Esophagus muscularis mucosa (tissue), 4 donors: ENCODE data around the gene COQ10A. TPM values are rescaled to one million over a fixed set of nuclear protein-coding genes. Genes with fewer than 3 reads are reported as not detected.
A peak's percentile ranks its signal among the peaks of the same experiment; 100 is the strongest.

Experiments
- DNase-seq: peaks from one replicate; pipeline ENCODE4 v3.0.0-alpha.2; 2017; ENCODE audit errors: extremely low spot score
- H3K27ac ChIP-seq, 4 donors: fragments of 200-600 bp; sonication (generic); replicated peaks in 1 of 4; 1 replicate in 3 of 4; 2 replicates in 1 of 4; pipeline ENCODE4 v1.5.1; 2016 to 2019; ENCODE audit warnings: mild to moderate bottlenecking in 1 of 4
- H3K27me3 ChIP-seq, 4 donors: fragments of 200-600 bp; sonication (generic); one replicate each; pipeline versions ENCODE4 v1.5.1 to v1.6.0; 2016 to 2019
- H3K36me3 ChIP-seq, 4 donors: fragments of 200-600 bp; sonication (generic); one replicate each; pipeline ENCODE4 v1.5.1; 2016 to 2019
- H3K4me1 ChIP-seq, 4 donors: fragments of 200-600 bp; sonication (generic); one replicate each; pipeline ENCODE4 v1.5.1; 2016 to 2019
- H3K4me3 ChIP-seq, 4 donors: fragments of 200-600 bp; sonication (generic); 1 replicate in 2 of 4; 2 replicates in 2 of 4; pipeline ENCODE4 v1.5.1; 2016 to 2019; ENCODE audit warnings: mild to moderate bottlenecking in 4 of 4, moderate library complexity in 1 of 4
- H3K9me3 ChIP-seq, 4 donors: fragments of 200-600 bp; sonication (generic); 1 replicate in 3 of 4; 2 replicates in 1 of 4; pipeline ENCODE4 v1.5.1; 2016 to 2019
- EP300 ChIP-seq: sonication (generic); formaldehyde crosslinking; IDR thresholded peaks from one replicate; pipeline ENCODE4 v1.6.1; 2017; ENCODE audit warnings: antibody characterized with exemption
- POLR2A ChIP-seq: fragments of 450-650 bp; IDR thresholded peaks from one replicate; pipeline ENCODE4 v1.6.1; 2017; ENCODE audit warnings: antibody characterized with exemption, moderate library complexity, mild to moderate bottlenecking, low read depth
- POLR2AphosphoS5 ChIP-seq, 2 donors: sonication (generic); formaldehyde crosslinking; IDR thresholded peaks; one replicate each; pipeline ENCODE4 v1.6.1; 2017; ENCODE audit warnings: antibody characterized with exemption in 2 of 2
- WGBS: methylation state at CpG from one replicate; pipeline ENCODE4 v1.1.5; 2018; 5-methylcytosine and 5-hydroxymethylcytosine counted together
- intact Hi-C: fragments of 100-400 bp; cut with DNase I; formaldehyde crosslinking; loops from one replicate; pipeline ENCODE4 v1.15.1; 2023
- total RNA-seq, 4 donors: library from RNA; depleted of rRNA; stranded (reverse); fragments of >200 nt; gene quantifications; one replicate each; pipeline versions ENCODE4 v1.1.0 to v1.2.1, GENCODE V29; 2016
- TF ChIP-seq, protein P1 (sequence below), 3 experiments: fragments of 200-600 bp in 2 of 3; fragments of 450-650 bp in 1 of 3; sonication (generic) in 2 of 3; IDR thresholded peaks; one replicate each; pipeline ENCODE4 v1.5.1; 2017 to 2019; ENCODE audit warnings: antibody characterized with exemption in 3 of 3, mild to moderate bottlenecking in 2 of 3, moderate library complexity in 1 of 3

The COQ10A gene
- total RNA-seq, 4 donors from 2014 or later, result 12.4 to 22.8 (median 15.7) TPM

DNA sequence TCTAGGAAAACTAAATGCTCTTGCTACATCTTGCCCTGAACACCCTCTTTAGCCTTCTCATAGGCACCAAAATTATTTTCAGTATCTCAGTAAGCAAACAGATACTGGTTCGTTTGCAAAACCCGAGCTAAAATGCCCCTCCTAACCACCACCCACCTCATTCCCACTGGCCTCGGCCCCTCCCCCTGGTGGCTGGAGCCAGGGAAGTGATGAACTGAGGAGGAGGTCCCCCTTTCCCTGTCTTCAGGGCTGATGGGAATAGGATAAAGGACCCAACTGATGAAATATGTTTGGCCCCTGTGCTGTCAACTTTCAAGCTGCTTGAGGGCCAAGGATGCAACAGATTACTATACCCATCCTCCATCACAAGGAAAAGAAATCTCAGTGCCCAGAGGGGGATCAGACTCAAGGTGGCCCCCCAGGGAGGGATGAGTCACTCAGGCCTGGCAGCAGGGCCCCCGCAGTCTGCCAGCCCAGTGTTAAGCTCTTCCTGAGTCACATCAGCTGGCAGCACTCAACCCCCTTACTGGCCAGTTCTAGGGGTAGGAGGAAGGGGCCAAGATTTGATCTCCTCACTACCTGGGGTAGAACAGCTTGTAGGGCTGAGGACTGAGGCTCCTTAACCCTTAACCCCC, 10.3 kb upstream of the COQ10A start:
- DNase-seq, result no peak
- no peaks in the 10 kb centered on the region for H3K9me3 ChIP-seq
- peak overlapping the region in 3 of 4 donors; percentile 81 to 93 (median 93) for H3K4me3 ChIP-seq
- no peaks in the 10 kb centered on the region for H3K27me3 ChIP-seq
- intact Hi-C loops, result loop anchor here (5.0 kb wide), 1 partner anchor 59 kb away; no protein-coding TSS in a partner anchor
- H3K4me1 ChIP-seq, result peaks cover 21 to 33% (median 30%) of the 10 kb centered on the region in 4 donors
- peak overlapping the region in 3 of 4 donors; percentile 3 to 94 (median 91) for H3K27ac ChIP-seq
- TF ChIP-seq EP300 (no peak), POLR2AphosphoS5 (IDR thresholded peaks at IDR 0.05) (no peak), POLR2A (no peak)
- TF ChIP-seq, protein P1, sequence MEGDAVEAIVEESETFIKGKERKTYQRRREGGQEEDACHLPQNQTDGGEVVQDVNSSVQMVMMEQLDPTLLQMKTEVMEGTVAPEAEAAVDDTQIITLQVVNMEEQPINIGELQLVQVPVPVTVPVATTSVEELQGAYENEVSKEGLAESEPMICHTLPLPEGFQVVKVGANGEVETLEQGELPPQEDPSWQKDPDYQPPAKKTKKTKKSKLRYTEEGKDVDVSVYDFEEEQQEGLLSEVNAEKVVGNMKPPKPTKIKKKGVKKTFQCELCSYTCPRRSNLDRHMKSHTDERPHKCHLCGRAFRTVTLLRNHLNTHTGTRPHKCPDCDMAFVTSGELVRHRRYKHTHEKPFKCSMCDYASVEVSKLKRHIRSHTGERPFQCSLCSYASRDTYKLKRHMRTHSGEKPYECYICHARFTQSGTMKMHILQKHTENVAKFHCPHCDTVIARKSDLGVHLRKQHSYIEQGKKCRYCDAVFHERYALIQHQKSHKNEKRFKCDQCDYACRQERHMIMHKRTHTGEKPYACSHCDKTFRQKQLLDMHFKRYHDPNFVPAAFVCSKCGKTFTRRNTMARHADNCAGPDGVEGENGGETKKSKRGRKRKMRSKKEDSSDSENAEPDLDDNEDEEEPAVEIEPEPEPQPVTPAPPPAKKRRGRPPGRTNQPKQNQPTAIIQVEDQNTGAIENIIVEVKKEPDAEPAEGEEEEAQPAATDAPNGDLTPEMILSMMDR (IDR thresholded peaks at IDR 0.05), result no peak
- peaks cover 34 to 50% (median 47%) of the 10 kb centered on the region in 4 donors for H3K36me3 ChIP-seq
- WGBS, result 24% methylated on average over 4 of the region's 4 CpGs

DNA sequence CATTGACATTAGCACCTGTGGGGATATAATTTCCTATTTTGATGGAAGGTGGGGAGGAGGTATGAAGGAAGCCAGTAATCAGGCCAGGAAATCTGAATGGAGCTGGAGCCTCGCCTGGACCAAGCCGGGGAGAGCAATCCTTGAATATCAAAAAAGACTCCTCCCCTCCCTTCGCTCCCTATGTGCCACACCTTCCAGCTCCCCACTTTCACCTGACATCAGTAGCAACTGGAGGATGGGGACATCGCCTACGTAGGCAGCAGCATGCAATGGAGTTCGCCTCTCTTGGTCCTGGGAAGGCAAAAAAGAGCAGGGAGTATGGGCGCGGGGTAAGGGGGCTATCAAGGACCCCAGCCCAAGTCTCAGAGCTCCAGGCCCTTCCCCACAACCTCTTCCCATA, 9.7 kb upstream of the COQ10A start:
- peak overlapping the region; percentile 91 to 94 (median 93) for H3K27ac ChIP-seq

DNA sequence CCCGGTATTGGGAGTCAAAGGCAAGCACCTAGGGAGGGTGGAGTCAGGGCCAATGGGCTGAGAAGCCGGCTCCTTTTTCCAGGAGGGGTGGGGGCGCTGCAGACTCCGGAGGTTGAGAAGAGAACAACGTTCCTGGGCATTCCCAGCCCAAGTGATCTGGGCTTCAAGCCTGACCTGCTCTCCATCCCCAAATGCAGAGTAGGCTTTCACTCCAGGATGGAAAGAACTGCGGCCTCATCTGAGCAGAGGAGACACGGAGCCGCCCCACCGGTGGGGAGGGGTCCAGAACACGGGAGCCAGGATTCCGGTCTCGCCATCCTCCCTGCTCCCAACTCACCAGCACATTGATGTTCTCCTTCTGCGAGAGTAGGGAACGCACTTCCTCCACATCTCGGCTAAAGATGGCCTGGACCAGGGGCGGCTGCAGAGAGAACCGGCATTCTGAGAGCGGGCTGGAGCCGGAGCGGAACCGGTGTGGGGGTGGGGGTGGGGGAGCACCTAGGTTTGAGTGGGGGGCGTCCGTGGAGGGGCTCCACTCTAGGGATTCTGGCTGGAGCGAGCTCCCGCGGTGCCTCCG, 9.2 kb upstream of the COQ10A start:
- peaks cover 21 to 33% (median 30%) of the 10 kb centered on the region in 4 donors for H3K4me1 ChIP-seq
- WGBS, result 0% methylated on average over 5 of the region's 27 CpGs
- H3K9me3 ChIP-seq, result no peaks in the 10 kb centered on the region
- no peak for DNase-seq
- H3K4me3 ChIP-seq, result peak overlapping the region; percentile 81 to 93 (median 93)
- intact Hi-C loops, result loop anchor here (5.0 kb wide), 1 partner anchor 60 kb away; no protein-coding TSS in a partner anchor
- H3K27ac ChIP-seq, result peak overlapping the region; percentile 91 to 94 (median 93)
- TF ChIP-seq, protein P1 (IDR thresholded peaks at IDR 0.05), result no peak
- TF ChIP-seq EP300 (no peak), POLR2A (no peak), POLR2AphosphoS5 (IDR thresholded peaks at IDR 0.05) (no peak)
- H3K36me3 ChIP-seq, result peaks cover 22 to 39% (median 36%) of the 10 kb centered on the region in 4 donors
- H3K27me3 ChIP-seq, result no peaks in the 10 kb centered on the region

More for the DNA sequence above, 9.7 kb upstream of the COQ10A start:
- Histone ChIP-seq H3K9me3 (no peaks in the 10 kb centered on the region), H3K4me3 (peak overlapping the region; percentile 81 to 93 (median 93)), H3K36me3 (peaks cover 28 to 44% (median 41%) of the 10 kb centered on the region in 4 donors), H3K4me1 (peaks cover 21 to 33% (median 30%) of the 10 kb centered on the region in 4 donors), H3K27me3 (no peaks in the 10 kb centered on the region)
- 54% methylated on average over 6 of the region's 8 CpGs for WGBS
- intact Hi-C loops, result loop anchor here (5.0 kb wide), 1 partner anchor 60 kb away; no protein-coding TSS in a partner anchor
- DNase-seq, result no peak
- TF ChIP-seq POLR2A (no peak), POLR2AphosphoS5 (IDR thresholded peaks at IDR 0.05) (no peak), EP300 (no peak)
- TF ChIP-seq, protein P1 (IDR thresholded peaks at IDR 0.05), result no peak

DNA sequence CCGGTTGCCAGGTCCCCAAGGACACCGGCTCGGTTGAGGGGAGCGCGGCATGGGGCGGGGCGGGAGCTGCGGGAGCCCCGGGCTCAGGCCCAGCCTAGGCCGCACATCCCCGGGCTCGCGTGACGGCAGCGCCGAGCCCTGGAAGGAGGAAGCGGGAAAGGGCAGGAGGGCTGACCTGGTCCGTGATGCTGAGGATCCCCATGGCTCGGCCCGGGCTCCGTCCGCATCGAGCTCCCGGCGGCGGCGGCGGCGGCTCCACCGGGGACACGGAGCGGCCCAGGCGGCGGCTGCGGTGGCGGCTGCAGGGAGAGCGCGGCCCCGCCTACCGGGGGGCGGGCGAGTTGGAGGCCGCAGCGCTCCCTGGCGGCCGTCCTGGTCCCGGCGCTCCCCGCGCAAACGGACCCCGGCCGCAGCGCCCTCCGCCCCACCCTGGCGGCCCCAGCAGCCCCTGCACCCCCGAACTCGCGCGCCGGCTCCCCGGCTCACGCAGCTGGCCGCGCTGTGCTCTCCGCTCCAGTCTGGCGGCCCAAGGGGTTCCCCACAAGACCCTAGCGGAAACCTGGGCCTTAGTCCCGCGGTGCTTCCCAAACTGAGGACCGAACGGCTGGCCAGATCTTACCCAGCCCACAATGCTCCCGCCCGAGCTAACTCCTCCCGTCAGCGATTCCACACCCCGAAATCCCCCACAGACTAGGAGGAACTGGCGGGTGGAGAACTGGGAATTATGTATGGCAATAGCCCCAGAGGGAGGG, 8.5 kb upstream of the COQ10A start, which contains the start of gene ANKRD52:
TSS of gene ANKRD52 (minus strand) at position 317 of the 752 bp plus-strand sequence. CDS start at position 202, 115 bp downstream.
- no peak for DNase-seq
- H3K36me3 ChIP-seq, result peaks cover 16 to 32% (median 29%) of the 10 kb centered on the region in 4 donors
- H3K27me3 ChIP-seq, result no peaks in the 10 kb centered on the region
- peaks cover 21 to 33% (median 30%) of the 10 kb centered on the region in 4 donors for H3K4me1 ChIP-seq
- intact Hi-C loops, result loop anchor here (5.0 kb wide), 1 partner anchor 61 kb away; no protein-coding TSS in a partner anchor
- WGBS, result 0% methylated on average over 14 of the region's 78 CpGs
- H3K4me3 ChIP-seq, result peak within 1 kb of the TSS; percentile 81 to 93 (median 93)
- H3K9me3 ChIP-seq, result no peaks in the 10 kb centered on the region
- TF ChIP-seq EP300 (no peak), POLR2A (no peak), POLR2AphosphoS5 (IDR thresholded peaks at IDR 0.05) (peak in 1 of 2 donors; percentile 33)
- TF ChIP-seq, protein P1 (IDR thresholded peaks at IDR 0.05), result peak; percentile 77 to 89 (median 86)
- peak within 1 kb of the TSS; percentile 91 to 94 (median 93) for H3K27ac ChIP-seq
